ENCODE measurements around the gene TMEM178B.
"Not testable (repeated sequence)": the region's sequence is repeated elsewhere in the genome, so short reads cannot be mapped to it uniquely, and the experiment has no call there.

Gene TMEM178B

DNA sequence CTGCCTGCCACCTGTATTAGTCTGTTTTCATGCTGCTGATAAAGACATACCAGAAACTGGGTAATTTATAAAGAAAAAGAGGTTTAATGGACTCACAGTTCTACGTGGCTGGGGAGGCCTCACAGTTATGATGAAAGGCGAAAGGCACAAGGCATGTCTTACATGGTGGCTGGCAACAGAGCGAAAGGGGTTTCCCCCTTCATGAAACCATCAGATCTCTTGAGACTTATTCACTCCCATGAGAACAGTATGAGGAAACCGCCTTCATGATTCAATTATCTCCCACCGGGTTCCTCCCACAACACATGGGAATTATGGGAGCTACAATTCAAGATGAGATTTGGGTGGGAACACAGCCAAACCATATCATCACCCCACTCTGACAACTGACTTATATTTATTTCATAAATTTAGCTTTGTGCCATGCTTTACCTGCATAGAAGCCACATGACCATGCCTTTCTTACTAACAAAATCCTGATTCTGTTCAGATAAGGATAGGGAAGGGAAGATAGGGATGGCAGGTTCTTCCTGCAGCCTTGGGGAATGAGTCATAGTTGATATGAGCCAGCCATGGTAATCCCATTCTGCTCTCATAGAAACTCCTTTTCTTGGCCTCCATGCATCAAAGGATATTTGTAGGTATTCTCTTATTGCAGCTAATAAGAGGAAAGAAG, 286.0 kb downstream of the TMEM178B start:
- DNase-seq, result no peak

DNA sequence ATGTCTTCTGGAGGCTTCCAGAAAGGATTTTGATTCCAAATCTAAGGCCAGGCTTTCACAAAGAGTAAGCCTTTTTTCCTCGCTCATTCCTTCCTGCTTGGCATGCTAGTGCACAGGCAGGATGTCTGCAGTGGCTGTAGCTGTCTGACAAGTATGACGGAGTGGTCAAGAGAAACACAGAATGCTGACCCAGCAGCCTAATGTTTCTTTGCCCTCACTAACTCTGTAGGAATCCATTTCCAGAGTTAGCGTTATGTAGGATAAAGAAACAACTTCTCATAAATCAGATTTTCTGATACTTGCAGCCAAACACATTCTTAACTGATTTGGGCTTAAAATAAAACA, 286.5 kb downstream of the TMEM178B start:
- DNase-seq, result no peak

DNA sequence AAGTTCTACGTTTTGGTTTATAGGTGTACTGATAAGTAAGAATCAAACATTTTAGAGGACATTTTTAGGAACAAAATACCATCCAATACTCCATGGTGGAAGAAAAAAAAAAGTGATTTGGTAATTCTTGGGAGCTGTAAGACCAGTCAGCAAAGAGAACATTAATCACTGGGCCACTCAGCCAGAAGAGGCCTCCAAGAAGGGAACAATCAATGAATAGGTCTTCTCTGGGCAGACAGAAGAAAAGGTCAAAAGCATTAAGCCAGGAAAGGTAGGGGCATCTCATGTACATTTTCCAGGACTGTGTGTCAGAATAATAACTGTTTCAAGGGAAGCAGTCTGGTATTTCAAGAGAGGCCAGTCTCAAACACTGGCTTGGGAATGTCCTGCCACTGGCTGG, 286.9 kb downstream of the TMEM178B start:
- no peak for DNase-seq

DNA sequence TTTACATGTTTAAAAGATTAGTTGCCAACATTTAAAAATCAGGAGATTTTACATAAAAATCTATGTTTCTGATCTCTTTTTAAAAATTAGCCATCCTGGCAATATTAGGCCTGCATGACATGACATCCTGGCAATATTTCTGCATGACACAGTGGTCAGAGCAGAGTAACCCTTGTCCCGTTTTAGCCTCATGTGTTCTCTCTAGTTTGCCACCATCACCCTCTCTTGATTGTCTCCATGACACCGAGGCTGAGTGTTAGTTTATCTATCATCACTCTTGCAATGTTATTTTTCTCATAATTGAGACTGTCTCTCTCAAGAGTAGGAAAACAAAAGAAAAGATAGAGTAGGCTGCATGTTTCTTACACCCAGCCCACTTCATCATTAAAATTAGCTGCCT, 287.6 kb downstream of the TMEM178B start:
- DNase-seq, result no peak

DNA sequence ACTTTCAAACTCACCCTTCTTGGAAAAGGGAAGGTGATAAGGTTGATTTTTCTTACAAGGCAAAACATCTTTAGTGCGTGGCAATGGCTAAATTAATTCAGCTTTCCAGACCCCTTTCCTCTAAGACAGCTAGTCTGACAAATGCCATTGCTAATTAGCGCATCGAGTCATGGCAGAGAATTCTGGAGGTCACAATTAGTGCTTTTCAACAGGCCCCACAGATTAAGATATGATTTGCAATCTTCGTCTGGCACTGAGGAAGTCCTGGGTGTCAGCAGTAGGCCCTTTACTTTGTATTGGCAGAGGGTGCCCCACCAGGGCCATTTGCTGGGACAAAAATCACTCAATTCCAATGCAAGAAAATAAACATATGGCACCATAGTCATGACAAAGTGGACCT, 288.1 kb downstream of the TMEM178B start:
- DNase-seq, result no peak

DNA sequence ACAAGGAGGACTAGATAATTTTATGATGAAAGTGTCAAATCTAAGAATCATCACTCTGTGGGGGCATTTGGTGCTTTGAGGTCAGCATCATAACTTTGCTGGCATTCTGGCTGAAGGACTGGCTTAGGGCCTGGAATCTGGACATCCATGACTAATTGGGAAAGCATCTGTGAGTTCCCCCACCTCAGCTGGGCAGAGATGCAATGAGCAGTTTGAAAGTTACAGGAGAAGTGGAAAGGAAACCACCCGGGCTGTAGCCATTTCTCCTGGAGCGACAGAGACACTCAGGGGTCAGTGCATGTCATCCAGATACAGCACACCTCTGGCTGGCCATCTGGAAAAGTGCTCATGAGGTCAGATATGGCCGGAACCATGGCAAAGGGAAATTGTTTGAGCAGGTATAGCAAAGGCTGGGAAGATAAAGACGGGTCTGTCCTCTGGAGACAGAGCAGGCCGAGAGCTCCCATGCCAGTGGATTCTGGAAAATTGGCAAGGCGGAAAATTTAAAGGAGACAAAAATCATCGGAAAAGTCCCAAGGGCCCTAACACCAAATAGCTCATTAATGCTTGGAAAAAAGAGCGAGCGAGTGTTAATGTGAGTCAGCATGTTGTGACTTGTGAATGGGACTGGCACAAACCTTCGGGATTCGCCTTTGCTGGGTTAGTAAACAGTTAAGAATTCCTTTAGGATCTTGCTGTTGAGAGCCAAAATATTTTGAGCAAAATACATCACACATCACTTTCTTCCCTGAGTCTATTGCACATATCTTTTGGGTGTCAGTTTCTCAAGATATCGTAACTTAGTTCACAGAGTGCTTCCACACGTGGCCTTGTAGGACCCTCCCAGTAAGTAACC, 288.9 kb downstream of the TMEM178B start:
- DNase-seq, result no peak

DNA sequence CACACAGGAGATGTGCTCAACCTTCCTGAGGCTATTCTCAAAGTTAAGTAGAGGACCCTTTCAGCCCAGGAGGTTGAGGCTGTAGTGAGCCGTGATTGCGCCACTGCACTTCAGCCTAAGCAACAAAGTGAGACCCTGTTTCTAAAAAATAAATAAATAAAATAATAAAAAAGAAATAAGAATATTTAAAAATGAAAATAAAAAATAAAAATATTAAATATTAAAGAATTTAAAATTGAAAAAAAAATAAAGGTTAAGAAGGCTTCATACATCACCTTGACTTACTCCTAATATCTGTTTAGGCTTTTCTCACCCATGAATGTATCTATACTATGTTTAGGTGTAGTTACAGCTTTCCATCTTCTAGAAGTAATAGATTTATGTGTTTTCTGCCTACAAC, 289.9 kb downstream of the TMEM178B start:
- no peak for DNase-seq

DNA sequence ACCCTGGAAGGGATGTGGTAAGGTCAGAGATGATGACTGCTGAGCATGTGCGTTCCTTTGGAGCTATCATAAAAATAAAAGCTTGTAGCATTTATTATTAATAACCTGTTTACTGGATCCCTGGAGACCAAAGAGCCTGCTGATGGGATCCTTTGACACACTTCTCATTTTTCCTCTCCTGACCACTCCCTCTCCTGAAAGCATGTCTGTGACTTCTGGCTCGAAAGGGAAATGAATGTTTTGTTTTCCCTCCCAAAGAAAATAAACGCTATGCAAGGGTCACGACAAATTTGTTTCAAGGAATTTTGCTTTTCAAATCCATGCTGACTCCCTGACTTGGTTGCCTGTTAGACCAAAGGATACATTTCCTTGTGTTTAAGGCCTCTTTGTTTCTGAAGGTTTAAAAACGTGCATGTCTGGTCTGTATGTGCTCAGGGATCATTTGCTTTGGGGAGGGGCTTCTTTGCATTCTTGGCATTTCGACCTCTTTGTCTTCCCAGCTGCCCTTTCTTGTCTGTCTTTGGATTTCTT, 292.3 kb downstream of the TMEM178B start:
- DNase-seq, result no peak

DNA sequence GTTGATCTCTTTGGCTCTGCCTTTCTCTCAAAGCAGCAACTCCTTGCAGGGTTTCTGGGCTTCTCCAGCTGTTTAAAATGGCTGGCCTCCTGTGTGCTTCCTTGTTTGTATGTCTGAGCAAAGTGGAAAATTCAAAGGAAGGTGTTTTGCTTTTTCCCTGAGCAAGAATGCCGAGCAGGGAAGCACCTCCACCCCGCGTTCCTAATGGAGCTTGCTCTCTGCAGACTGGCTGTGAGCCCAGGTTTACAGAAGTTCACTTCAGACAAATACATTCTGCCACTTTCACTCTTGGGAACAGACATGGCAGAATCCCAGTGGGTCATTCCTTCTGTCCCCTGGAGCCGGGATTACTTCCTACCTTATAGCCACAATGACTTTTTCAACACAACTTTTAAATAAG, 295.6 kb downstream of the TMEM178B start:
- DNase-seq, result peak in 1 of 2 donors; percentile 12

DNA sequence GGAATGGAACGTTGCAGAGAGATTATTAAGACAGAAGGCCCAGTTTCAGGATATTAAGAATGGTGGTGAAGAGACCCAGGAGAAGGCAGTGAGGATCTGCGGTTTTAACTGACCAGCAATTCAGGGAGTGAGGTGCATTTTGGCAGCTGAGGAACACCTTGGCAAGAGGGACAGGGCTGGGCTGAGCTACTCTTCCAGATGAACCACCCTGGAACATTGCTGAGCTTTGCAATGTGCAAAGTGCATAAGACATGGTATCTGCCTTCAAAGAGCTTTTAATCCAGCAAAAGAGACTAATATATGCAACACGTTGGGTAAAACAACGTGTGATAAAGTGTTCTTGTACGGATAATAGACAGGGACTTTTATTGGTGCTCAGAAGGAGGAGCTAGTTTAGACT, 296.3 kb downstream of the TMEM178B start:
- no peak for DNase-seq

DNA sequence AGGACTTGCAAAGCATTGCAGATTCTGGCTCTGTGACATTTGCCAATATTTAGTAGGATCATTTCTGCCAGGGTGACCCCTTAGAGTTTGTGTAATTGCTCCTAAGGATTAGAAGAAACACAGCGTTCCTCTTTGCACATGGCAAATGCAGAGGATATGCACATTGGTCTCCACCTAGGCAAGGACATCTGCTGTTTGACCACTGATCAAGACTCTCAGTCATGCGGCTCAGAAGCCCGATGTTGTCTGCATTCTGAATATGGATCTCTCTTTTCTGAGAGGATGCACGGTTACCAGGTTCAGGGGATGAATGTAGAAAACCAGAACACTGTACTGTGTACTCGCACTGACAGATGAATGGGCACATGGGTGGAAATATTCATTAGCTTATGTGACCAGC, 296.8 kb downstream of the TMEM178B start:
- no peak for DNase-seq

DNA sequence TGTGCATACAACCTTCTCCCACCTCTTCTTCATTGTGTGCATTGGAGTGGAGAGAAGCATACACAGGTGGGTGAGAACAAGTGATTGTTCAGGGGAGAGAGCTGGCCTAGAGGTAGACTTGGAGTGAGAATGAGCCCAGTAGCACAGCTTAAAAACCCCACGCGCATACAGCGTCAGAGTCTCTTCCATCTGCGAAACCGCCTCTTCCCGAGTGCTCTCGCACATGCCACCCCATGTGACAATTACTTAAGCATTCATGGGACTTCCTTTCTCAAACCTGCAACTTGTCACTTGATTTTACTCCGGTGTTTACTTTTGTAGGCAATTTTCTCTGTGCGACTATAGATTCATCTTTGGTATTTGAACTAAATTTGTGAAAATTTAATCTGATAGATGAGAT, 300.6 kb downstream of the TMEM178B start:
- no peak for DNase-seq

DNA sequence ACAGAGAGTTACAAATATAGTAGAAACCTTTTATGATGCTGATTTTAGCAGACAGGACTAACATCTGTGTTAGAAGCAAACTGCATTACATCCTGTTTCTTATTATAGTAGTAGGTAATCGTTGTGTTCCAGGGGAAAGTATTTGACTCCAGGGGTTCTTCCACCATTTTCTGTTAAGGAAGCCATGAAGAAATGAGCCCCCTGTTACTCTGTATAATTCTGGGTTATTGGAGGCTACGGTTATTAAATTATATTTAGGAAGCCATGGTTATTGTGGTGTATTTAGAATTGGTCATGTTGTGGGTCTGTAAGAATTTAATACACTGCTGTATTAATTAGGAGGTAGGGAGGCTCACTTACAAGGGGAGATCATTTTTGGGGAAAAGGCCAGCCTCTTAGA, 301.6 kb downstream of the TMEM178B start:
- DNase-seq, result no peak

DNA sequence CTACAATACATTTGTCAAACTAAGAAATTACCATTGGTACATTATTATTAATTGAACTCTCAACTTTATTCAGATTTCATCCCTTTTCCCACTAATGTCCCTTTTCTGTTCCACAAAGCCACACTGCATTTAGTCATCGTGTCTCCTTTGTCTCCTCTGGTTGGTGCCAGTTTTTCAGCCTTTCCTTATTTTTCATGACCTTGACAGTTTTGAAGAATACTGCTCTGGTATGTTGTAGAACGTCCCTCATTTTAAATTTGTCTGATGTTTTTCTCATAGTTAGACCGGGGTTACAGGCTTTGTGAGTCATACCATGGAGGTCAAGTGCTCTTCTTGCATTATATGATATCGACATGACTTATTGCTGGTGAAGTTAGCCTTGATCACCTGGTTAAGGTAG, 304.0 kb downstream of the TMEM178B start:
- no peak for DNase-seq

DNA sequence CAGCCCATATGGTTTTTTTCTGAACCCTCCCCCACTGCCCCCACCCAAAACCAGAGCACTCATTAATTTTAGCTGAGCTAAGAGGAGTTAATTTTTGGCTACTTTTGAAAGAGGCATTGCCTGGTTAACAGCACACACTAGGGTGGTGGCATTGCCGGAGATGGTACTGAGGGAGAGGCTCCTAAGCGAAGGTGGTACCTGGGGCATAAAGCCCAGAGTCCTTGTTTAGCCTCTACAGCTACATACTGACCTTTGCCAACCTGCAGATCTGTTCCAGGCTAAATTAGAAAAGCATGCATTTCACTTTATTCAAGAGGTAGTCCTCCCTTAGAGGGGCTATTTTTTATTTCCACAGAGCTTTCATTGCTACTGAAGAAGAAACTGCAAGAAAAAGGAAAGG, 304.5 kb downstream of the TMEM178B start:
- DNase-seq, result no peak

DNA sequence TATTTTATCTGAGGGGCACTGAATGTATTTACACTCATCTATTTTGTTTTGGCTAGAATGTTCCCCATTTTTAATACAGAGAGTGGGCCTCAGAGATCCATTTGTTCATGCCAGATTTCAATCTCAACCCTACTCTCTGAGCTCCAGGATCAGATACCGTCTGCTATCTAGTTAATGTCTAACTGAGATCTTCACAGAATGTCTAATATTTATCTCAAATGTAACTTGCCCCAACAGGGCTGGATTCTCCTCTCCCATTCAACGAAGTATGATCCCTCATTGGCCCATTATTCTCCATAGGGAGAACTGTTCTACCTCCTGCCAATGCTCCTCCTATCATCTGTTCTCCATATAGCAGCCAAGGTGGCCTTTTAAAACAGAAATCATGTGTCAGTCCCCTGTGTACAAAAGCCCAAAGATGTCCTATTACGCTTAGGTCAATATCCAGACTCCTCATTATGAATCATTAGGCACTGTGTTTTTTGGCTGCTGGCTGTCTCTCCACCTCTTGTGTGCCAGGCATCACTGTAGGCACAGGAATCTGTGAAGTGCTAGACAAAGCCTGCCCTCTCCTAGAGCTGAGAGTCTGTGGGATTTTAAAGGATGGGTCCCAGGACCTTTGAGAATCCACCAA, 308.0 kb downstream of the TMEM178B start:
- no peak for DNase-seq

DNA sequence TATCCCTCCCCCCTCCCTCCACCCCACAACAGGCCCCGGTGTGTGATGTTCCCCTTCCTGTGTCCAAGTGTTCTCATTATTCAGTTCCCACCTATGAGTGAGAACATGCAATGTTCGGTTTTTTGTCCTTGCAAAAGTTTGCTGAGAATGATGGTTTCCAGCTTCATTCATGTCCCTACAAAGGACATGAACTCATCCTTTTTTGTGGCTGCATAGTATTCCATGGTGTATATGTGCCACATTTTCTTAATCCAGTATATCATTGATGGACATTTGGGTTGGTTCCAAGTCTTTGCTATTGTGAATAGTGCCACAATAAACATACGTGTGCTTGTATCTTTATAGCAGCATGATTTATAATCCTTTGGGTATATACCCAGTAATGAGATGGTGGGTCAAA, 309.5 kb downstream of the TMEM178B start:
- not testable (repeated sequence) for DNase-seq

DNA sequence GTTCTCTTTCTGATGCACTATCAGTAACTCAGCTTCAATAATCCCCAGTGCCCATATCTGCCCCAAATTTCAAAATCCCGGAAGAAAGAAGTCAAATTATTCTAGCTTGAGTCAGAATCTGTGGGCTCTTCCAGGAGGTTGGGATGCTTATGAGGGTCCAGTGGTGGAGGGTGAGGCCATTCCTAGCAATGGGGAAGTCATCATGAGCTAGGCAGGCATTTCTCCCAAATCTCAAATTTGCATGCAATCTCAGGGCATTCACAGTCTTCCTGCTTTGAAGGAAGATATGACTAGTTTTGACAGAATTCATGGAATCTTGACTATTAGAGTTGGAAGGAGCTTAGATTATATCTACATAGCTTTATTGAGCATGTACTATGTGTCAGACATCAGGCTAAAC, 313.0 kb downstream of the TMEM178B start:
- DNase-seq, result no peak

DNA sequence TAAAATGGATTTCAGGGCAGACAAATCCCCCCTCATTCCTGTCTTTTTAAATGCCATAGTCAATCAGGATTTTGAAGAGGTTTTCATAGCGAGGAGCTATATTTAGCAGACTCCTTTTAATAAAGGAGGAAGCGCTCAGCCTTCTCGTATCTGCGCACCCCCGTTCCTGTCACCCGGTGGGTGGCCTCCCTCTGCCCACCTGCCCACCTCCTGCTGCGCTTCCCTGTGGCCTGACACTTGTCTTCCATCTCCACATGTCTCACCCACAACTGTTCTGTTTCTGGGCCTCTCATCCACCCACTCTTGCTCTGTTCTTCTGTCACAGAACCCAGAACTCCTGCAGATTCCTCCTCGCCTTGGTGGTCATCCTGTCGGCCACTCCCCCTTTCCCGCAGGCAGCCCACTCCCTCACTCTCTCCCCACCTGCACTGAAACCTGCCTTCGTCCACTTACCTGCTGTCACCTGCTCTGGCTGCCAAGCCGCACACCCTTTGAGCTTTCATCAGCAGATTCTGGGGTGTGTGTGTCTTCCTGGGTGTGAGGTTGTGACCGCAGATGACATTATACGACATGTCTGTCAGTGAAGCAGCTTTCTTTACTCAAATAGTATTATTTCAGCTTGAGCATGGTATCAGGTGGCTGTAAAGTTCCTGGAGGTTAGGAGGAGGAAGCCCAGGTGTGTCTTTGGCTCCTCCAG, 313.8 kb downstream of the TMEM178B start:
- DNase-seq, result no peak

DNA sequence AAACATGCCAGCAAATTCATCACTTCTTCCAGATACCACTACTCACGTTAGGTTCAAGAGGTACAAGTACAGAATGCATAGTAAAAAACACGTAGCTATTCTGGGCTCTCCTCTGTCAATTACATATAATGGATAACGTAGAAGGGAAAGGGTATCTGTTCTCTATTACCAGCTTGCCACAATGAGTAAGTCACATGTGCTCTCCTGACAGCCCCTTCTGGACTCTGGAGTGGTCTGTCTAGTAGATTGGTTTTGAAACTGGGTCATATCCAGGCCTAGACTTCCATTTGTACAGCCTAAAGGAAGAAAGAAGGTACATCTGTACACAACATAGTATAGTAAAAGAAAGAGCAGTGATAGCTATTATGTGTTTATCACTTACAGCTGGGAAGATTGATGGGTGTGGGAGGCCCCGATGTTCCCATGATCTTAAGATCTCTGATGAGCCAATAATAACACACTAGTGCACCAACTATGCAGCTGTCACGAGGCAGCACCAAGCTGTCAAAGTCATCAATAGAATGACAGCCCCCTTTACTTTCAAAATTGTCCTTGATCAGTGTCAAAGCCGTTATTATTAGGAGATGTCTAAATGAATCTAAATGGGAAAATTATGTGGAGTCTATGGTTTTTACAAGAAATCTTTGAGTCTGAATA, 315.4 kb downstream of the TMEM178B start:
- DNase-seq, result no peak

DNA sequence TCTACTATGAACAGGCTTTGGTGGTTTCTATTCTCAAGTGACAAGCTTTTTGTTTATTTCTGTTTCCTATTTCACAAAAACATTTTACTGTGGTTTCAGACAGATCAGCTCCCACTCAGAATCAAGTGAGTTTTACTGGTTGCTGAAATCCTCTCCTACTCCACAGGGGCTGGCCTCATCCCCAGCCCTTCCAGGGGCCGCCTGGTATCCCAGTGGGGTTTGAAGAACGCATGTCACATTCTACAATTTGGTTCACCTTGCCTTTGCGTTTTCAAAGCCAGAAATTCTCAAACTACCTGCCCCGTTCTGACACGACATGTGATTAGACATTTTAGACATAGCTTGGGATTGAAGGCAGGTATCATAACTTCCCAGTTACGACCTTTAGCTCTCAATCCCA, 316.5 kb downstream of the TMEM178B start:
- DNase-seq, result no peak

DNA sequence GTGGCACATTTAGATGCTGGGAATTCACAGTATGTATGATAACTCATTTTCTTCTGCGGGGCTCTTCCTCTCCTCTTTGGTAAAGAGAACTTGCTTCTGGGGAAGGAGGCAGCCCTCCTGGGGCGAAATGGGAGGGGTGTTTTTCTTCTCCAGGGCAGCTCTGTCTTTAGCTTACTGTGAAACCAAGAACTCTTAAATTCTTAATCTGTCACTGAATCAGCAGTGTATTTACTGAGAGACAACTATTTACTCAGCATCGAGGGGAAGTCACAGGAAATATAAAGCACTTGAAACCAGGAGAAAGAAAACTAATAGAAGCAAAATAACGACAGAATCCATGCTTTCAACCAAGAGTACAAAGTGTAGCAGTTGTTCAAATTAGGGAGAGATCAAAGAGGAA, 319.2 kb downstream of the TMEM178B start:
- DNase-seq, result no peak

Measured in hippocampal formation (tissue), 2 donors.